ENCODE data around the gene LOC128125822.
A peak's percentile ranks its signal among the peaks of the same experiment; 100 is the strongest.

DNA sequence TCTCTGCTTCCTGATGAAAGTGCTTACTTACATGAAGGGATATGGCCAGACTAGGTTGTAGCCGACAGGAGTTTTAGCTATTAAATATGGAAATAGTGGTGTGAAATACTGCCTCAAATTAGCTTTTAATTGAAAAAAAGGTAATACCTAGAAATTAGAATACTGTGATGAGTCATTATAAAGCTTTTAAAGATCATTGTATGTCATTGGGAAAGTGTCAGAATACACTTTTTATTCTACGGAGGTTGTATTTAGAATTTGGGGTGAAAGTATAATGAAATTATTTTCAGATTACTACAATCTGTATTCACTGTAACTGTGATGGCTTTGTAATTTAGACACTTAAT is 2.2 kb downstream of the LOC128125822 start:
- TF ChIP-seq EP300 (IDR thresholded peaks at IDR 0.05) = no peak
- TF ChIP-seq, protein P1, sequence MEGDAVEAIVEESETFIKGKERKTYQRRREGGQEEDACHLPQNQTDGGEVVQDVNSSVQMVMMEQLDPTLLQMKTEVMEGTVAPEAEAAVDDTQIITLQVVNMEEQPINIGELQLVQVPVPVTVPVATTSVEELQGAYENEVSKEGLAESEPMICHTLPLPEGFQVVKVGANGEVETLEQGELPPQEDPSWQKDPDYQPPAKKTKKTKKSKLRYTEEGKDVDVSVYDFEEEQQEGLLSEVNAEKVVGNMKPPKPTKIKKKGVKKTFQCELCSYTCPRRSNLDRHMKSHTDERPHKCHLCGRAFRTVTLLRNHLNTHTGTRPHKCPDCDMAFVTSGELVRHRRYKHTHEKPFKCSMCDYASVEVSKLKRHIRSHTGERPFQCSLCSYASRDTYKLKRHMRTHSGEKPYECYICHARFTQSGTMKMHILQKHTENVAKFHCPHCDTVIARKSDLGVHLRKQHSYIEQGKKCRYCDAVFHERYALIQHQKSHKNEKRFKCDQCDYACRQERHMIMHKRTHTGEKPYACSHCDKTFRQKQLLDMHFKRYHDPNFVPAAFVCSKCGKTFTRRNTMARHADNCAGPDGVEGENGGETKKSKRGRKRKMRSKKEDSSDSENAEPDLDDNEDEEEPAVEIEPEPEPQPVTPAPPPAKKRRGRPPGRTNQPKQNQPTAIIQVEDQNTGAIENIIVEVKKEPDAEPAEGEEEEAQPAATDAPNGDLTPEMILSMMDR (IDR thresholded peaks at IDR 0.05) = peak in 1 of 5 experiments; percentile 3
- no peak for TF ChIP-seq POLR2A (IDR thresholded peaks at IDR 0.05)
